ENCODE measurements around the gene SMCO3.

DNA sequence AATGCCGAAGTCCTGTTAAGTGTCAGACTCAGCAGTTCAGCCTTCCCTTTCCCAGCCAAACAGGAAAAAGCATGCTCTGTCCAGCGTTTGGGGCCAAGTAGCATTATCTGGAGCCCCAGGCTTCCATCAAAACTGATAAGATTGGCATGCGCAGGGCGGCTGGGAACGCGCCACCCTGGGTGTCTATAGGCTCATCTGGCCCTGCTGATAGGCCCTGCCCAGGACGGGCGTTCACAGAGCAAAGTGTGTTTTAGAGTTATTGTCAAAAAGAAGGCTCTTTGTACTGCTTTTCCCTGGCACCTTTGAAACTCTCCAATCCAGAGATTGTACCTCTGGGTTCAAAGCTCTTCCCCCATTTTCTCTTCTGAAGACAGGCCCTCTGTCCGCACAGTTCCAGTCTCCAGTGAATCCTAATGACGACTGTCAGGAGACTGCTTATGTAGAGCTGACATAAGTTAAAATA is 29.5 kb upstream of the SMCO3 start, which contains the start of gene ART4:
- TF ChIP-seq, protein P1, sequence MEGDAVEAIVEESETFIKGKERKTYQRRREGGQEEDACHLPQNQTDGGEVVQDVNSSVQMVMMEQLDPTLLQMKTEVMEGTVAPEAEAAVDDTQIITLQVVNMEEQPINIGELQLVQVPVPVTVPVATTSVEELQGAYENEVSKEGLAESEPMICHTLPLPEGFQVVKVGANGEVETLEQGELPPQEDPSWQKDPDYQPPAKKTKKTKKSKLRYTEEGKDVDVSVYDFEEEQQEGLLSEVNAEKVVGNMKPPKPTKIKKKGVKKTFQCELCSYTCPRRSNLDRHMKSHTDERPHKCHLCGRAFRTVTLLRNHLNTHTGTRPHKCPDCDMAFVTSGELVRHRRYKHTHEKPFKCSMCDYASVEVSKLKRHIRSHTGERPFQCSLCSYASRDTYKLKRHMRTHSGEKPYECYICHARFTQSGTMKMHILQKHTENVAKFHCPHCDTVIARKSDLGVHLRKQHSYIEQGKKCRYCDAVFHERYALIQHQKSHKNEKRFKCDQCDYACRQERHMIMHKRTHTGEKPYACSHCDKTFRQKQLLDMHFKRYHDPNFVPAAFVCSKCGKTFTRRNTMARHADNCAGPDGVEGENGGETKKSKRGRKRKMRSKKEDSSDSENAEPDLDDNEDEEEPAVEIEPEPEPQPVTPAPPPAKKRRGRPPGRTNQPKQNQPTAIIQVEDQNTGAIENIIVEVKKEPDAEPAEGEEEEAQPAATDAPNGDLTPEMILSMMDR (IDR thresholded peaks at IDR 0.05 in 8 of 11, conservative IDR thresholded peaks at IDR 0.05 in 3 of 11), result no peak
- TF ChIP-seq POLR2A (IDR thresholded peaks at IDR 0.05) (peak in 1 of 3 donors; percentile 70), POLR2AphosphoS5 (IDR thresholded peaks at IDR 0.05) (peak; percentile 63 to 87 (median 84))
